Measurements from ENCODE around the gene TOP3B. TPM values are rescaled to one million over a fixed set of nuclear protein-coding genes. Genes with fewer than 3 reads are reported as not detected.
A peak's percentile ranks its signal among the peaks of the same experiment; 100 is the strongest.

TOP3B gene
- total RNA-seq, 1 experiment from 2014 or later: 29.1 TPM

DNA sequence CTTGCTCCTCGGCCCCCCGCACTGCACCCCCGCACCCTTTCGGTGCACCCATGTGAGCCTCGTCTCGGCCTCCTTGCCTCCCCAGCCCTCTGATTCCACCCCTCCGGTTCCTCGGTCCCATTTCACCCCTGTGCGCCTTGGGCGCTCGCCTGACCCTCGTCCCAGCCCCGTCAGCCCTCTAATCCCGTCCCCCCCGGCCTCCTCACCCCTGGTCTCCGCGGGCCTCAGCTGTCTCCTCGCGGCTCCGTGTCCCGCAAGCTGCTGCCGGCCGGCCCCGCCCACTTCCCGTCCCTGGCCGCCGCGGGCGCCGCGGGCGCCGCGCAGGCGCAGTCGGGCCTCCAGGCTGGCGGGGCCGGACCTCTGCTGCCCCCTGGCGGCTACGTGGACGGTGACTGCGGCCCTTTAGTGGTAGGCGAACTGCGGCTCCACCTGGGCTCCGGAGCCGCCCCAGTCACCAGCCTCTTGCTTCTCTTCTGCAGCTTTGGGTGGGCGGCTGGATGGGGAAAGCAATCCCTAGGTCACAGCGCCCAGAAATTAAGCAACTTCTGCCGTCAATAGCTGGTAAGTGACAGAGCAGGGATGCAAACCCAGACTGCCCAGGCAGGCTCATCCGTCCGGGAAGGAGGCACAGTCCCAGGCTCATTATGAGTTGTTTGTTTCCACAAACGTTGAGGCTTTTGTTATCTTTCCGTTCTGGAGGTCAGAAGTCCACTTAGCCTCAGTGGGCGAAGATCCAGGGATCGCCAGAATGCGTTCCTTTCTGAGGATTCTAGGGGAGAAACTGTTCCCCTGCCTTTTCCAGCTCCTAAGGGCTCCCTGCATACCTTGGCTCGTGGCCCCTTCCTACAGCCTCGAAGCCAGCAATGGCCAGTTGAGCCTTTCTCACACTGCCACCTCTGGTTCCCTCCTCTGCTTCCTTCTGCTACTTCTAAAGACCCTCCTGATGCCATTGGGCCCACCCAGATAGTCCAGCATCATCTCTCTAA, 29.7 kb downstream of the TOP3B start, which contains the start of gene PPM1F:
Gene PPM1F, minus strand, starts transcription at position 263 of the 986 bp plus-strand sequence. CDS start 6,800 bp downstream, outside the sequence.
- POLR2A ChIA-PET: no interaction called here
- CTCF ChIA-PET: interaction anchor here (1.1 kb wide), 1 partner anchor 15 kb away, joined by 3 read pairs; no protein-coding TSS in a partner anchor

DNA sequence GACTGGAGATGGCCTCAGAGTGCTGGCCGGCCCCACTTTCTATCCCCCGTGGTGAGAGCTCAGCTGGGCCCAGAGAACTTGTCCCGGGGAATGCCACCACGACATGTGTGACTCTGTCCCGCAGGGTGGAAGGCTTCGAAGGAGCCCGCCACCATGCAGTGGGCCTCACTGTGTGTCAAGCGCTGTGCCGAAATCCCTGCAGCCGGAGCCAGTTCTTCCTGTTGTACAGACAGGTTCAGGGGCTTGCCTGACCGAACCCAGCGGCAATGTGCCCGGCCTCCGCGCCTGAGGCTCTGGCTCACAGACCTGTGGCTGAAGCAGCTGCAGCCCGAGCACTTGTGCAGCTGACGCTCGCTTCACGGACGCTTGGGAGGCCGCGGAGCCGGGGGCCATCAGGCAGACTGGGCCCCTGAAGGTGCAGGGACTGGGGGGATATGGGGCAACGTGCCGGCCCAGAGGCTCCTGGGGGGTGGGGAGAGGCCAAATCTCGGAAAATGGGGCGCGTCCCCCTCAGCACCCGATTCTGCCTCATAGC, 30.6 kb downstream of the TOP3B start:
- intact Hi-C loops (cut with micrococcal nuclease; ENCODE audit: unreplicated experiment) (no loop called here), in situ Hi-C loops (cut with HindIII; ENCODE audit: low pct_unique_long_range_greater_than_20kb, low sequenced_read_pairs) (no loop called here)
- ChIA-PET CTCF (interaction anchor here (1.1 kb wide), 1 partner anchor 14 kb away, joined by 3 read pairs; no protein-coding TSS in a partner anchor), POLR2A (no interaction called here)
- DNase-seq (ENCODE audit: low read depth, low spot score) (no peak), ATAC-seq (peak; percentile 44)
- Histone ChIP-seq H3K4me1 (ENCODE audit: control insufficient read depth, insufficient read depth, low read length) (peaks cover 4% of the 10 kb centered on the region; the same call in 1 of the 2 replicates), H3K27me3 (ENCODE audit: control insufficient read depth, insufficient read depth, low read length) (no peaks in the 10 kb centered on the region), H3K27ac (ENCODE audit: low read length) (peak overlapping the region; percentile 65), H3K9me3 (ENCODE audit: control insufficient read depth, insufficient read depth, low read depth, low read length) (no peaks in the 10 kb centered on the region), H3K4me3 (ENCODE audit: low read depth in 2 of 2, low read length in 2 of 2) (peak overlapping the region; percentile 60 to 64), H3K36me3 (ENCODE audit: control insufficient read depth, insufficient read depth, low read length) (no peaks in the 10 kb centered on the region; the same call in 1 of the 2 replicates)
- BruUV-seq (replicated peaks): no TSS peak
- TF ChIP-seq, protein P1, sequence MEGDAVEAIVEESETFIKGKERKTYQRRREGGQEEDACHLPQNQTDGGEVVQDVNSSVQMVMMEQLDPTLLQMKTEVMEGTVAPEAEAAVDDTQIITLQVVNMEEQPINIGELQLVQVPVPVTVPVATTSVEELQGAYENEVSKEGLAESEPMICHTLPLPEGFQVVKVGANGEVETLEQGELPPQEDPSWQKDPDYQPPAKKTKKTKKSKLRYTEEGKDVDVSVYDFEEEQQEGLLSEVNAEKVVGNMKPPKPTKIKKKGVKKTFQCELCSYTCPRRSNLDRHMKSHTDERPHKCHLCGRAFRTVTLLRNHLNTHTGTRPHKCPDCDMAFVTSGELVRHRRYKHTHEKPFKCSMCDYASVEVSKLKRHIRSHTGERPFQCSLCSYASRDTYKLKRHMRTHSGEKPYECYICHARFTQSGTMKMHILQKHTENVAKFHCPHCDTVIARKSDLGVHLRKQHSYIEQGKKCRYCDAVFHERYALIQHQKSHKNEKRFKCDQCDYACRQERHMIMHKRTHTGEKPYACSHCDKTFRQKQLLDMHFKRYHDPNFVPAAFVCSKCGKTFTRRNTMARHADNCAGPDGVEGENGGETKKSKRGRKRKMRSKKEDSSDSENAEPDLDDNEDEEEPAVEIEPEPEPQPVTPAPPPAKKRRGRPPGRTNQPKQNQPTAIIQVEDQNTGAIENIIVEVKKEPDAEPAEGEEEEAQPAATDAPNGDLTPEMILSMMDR (IDR thresholded peaks at IDR 0.05): no peak
- TF ChIP-seq TCF7L2 (IDR thresholded peaks at IDR 0.05; ENCODE audit: low read depth, low read length) (no peak), POLR2AphosphoS5 (IDR thresholded peaks at IDR 0.05; ENCODE audit: low read depth, low read length) (no peak), SIN3A (IDR thresholded peaks at IDR 0.05; ENCODE audit: borderline replicate concordance, insufficient read depth, low read depth, low read length) (no peak; the same call in 1 of the 2 replicates)
- TF ChIP-seq, protein P2, sequence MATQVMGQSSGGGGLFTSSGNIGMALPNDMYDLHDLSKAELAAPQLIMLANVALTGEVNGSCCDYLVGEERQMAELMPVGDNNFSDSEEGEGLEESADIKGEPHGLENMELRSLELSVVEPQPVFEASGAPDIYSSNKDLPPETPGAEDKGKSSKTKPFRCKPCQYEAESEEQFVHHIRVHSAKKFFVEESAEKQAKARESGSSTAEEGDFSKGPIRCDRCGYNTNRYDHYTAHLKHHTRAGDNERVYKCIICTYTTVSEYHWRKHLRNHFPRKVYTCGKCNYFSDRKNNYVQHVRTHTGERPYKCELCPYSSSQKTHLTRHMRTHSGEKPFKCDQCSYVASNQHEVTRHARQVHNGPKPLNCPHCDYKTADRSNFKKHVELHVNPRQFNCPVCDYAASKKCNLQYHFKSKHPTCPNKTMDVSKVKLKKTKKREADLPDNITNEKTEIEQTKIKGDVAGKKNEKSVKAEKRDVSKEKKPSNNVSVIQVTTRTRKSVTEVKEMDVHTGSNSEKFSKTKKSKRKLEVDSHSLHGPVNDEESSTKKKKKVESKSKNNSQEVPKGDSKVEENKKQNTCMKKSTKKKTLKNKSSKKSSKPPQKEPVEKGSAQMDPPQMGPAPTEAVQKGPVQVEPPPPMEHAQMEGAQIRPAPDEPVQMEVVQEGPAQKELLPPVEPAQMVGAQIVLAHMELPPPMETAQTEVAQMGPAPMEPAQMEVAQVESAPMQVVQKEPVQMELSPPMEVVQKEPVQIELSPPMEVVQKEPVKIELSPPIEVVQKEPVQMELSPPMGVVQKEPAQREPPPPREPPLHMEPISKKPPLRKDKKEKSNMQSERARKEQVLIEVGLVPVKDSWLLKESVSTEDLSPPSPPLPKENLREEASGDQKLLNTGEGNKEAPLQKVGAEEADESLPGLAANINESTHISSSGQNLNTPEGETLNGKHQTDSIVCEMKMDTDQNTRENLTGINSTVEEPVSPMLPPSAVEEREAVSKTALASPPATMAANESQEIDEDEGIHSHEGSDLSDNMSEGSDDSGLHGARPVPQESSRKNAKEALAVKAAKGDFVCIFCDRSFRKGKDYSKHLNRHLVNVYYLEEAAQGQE (IDR thresholded peaks at IDR 0.05; ENCODE audit: insufficient read depth in 1 of 2, low read depth in 2 of 2, low read length in 1 of 2): no peak

More for the DNA sequence above, 29.7 kb downstream of the TOP3B start, which contains the start of gene PPM1F:
- no peaks in the 10 kb centered on the region for H3K9me3 ChIP-seq (ENCODE audit: control insufficient read depth, insufficient read depth, low read depth, low read length)
- in situ Hi-C loops (cut with HindIII; ENCODE audit: low pct_unique_long_range_greater_than_20kb, low sequenced_read_pairs): no loop called here
- H3K4me1 ChIP-seq (ENCODE audit: control insufficient read depth, insufficient read depth, low read length): peaks cover 4% of the 10 kb centered on the region; the same call in 1 of the 2 replicates
- peak; percentile 89 for ATAC-seq
- no peaks in the 10 kb centered on the region for H3K27me3 ChIP-seq (ENCODE audit: control insufficient read depth, insufficient read depth, low read length)
- peak; percentile 37; the same call in 1 of the 2 replicates for TF ChIP-seq SIN3A (IDR thresholded peaks at IDR 0.05; ENCODE audit: borderline replicate concordance, insufficient read depth, low read depth, low read length)
- TF ChIP-seq, protein P1 (IDR thresholded peaks at IDR 0.05): peak; percentile 94
- TF ChIP-seq, protein P2 (IDR thresholded peaks at IDR 0.05; ENCODE audit: insufficient read depth in 1 of 2, low read depth in 2 of 2, low read length in 1 of 2): no peak
- no peak for TF ChIP-seq TCF7L2 (IDR thresholded peaks at IDR 0.05; ENCODE audit: low read depth, low read length)
- 0 out of 2 replicates have a peak, but pooled peaks have one; percentile 41 for TF ChIP-seq POLR2AphosphoS5 (IDR thresholded peaks at IDR 0.05; ENCODE audit: low read depth, low read length)
- H3K4me3 ChIP-seq (ENCODE audit: low read depth in 2 of 2, low read length in 2 of 2): peak within 1 kb of the TSS; percentile 60 to 64
- BruUV-seq (replicated peaks): no TSS peak
- H3K27ac ChIP-seq (ENCODE audit: low read length): peak within 1 kb of the TSS; percentile 65
- intact Hi-C loops (cut with micrococcal nuclease; ENCODE audit: unreplicated experiment): no loop called here
- DNase-seq (ENCODE audit: low read depth, low spot score): no peak
- H3K36me3 ChIP-seq (ENCODE audit: control insufficient read depth, insufficient read depth, low read length): no peaks in the 10 kb centered on the region; the same call in 1 of the 2 replicates
